NCI-H526 (cell line): ENCODE results near the gene RPL36A.

Source experiments
- DNase-seq, 2 experiments: peaks; one replicate each; lab custom pipeline; 2025; lab: John Stamatoyannopoulos, UW

The RPL36A gene

GRCh38 chrX:101390664-101391525 is at the start of gene RPL36A:
RPL36A (plus strand) TSS chrX:101391011; CDS start chrX:101391044, 33 bp downstream.
- DNase-seq: peak; percentile 87 to 95

DNA sequence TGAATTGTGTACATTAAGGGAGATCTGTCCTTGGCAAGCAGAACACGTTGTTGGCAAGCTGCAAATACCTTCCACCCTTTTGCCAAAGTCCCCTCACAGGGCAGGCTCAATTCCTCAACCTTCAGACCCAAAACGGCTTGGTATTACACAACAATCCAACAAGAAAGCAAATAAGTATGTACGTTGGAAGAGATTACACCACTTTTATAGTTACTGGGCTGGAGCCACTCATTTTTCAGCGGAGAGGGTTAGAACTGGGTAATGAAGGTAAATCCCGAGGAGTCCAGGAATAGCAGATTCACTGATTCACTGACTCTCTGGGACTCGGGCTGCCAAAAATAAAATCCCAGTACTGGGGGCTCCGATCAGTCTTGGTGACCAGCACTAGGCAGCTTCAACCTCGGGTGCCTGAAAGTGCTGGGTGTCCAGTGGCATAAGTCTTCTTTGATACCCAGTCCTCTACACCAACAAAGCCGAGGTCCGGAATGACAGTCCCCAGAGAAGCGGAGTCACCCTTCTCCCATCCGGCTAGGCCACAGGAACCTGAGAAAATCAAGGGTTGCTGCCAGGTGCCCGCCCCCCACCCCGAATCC is 42.9 kb upstream of the RPL36A start:
- peak in 1 of 2 experiments; percentile 36 for DNase-seq

DNA sequence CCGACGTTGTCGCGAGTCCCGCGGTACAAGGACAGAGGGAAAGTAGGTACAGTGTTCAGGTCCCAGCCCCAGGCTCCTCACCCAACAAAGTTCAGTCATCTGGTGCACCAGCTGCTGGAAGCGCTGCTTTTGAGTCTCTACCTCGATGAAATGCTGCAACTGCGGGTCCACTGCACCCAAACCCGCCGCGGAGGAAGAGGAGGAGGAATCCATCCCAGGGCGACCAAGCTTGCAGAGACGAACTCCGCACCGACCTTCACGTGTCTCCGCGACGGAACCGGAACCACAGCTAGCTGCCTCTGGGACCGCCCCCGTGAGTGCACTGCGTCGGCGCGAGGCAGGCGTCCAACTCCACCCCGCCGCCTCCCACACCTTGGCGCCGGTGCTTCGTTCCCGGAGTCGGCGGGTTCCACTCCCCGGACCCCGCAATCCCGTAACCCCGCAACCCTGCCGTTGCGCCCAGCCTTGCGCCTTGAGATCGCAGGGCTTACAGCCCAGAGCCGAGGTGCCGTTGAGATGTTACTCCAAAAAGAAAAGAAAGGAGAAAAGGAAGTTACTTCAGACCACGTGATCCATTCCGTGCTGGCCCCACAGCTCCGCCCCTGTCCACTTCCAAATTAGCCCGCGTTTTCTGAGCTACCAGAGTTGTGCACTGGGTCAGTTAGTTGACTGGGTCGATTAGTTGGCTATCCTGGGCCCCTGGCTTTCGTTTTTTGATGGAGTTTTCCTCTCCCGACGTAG is 42.2 kb upstream of the RPL36A start, which contains the start of gene TIMM8A:
TIMM8A (minus strand) TSS at position 291 of the 741 bp plus-strand sequence; CDS start at position 213, 78 bp downstream.
- peak; percentile 58 to 87 for DNase-seq

GRCh38 chrX:101349193-101349562 is 41.6 kb upstream of the RPL36A start:
- DNase-seq: no peak

- DNase-seq: peak in 1 of 2 experiments; percentile 13
Observed at GRCh38 chrX:101357166-101357795, 33.5 kb upstream of the RPL36A start.

DNA sequence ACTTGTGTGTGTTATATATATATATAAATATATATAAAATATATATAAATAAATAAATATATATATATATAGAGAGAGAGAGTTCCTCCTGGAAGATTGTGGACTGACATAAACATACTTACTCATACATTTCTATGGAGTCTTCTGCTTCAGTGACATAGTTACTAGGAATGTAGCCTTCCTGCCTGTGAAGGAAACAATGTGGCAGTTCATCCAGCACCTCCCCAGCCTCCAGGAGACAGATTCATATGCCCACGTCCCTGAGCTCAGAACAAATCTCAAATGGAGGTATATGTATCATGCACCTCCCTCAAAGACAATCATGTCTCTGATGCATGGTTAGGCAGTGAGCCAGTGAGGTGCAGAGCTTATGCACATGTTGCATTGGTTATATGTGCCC is 30.8 kb upstream of the RPL36A start:
- no peak for DNase-seq

DNA sequence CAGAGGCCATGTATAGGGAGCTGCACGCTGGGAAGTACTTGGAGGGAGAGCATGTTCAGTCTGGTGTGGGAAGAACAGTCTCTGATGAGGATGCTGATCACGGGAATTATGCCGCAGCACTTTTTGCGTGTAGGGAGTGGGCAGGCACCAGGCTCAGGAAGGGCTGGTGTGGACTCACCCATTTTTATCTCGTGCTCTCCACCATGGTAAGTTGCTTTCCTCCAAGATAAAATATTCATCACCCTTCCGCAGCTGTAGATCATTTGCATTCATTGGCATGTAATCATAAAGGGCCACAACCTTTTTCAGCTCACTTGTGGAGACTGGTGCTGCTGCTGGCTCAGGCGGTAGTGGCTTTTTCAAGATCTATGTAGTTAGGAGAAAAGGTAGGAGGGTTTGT is 30.4 kb upstream of the RPL36A start:
- DNase-seq: peak; percentile 24 to 51

DNA sequence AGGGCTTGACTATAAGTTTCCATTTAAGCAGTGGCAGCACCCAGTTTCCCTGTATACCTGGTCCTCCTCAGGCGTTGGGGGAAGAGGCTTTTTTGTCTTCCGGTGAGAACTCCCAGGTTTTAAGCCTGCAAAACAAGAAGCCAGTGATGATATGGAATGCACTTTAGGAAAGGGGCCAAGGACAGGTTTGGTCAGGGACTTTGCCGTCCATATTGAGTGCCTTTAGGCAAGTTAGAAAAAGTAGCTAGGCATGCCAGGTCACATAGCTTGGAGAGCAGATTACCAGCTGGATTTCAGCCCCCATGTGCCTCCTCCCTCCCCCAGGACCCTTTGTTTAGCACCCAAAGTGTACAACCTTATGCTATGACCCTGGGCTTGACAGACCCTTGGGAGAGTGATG is 28.7 kb upstream of the RPL36A start:
- DNase-seq: no peak

- DNase-seq: no peak
Observed at GRCh38 chrX:101362757-101363156, 28.1 kb upstream of the RPL36A start.

GRCh38 chrX:101365301-101365795 is 25.5 kb upstream of the RPL36A start:
- no peak for DNase-seq

DNA sequence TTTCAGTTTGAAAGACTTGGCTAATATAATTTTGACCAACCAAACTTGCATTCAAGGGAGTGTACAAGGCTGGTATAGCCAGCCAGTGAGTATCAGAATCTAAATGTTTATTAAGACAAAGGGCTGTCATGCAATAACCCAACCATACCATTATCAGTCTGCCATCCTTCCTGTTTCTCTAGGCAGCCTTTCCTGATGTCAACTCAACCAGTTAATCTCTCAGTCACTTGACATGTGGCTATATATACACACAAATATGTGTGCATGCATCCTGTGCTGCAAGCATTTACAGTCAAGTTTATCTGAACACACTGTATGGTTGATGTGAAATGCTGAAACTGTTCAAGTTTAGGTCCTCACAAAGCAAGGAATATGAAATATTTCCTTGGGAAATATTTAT is 22.0 kb upstream of the RPL36A start:
- DNase-seq: no peak

GRCh38 chrX:101369687-101370086 is 21.1 kb upstream of the RPL36A start:
- no peak for DNase-seq

GRCh38 chrX:101370888-101371504 is 19.8 kb upstream of the RPL36A start:
- DNase-seq: no peak

DNA sequence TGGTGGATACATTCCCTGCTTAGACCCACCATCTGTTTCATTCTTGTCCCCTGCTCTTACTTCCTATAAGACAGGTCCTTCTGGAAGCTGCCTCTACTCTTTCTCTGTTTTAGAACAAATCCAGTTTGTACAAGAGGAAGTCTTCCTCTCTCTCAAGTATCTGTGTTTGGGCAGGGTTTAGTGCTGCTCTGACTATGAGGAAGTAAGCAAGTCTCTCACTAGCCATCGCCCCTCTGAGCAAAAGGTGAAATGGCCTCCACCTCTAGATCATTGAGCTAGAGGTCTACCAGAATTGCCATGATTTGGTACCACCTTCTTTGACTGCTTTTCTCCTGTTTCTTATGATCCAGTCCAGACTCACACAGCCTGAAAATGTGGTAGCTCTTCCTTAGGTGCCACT is 13.3 kb upstream of the RPL36A start:
- no peak for DNase-seq

DNA sequence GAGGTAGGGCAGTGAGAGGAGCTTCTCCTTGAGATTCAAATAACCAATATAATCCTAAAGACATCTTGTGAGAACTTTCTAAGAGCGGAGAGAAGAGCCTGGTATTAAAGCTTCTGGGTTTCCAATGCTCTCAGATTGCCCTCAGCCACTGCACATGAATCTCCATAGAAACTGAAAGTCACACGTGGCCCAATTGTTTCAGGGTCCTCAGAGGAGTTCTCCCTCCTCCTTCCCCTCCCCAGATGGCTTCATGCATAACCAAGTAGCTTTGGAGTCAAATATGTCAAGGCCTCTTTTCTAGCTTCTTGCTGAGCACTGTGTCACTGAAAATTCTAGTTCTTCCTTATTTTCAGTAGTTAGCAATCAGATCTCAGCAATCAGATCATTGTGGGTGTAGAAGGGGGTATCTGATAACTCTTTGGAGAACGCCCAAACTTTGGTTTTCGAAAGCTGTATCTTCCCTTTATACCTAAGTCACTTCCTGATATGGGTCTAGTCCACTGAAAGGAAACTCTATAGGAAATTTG is 7.1 kb upstream of the RPL36A start:
- peak; percentile 12 to 17 for DNase-seq

DNA sequence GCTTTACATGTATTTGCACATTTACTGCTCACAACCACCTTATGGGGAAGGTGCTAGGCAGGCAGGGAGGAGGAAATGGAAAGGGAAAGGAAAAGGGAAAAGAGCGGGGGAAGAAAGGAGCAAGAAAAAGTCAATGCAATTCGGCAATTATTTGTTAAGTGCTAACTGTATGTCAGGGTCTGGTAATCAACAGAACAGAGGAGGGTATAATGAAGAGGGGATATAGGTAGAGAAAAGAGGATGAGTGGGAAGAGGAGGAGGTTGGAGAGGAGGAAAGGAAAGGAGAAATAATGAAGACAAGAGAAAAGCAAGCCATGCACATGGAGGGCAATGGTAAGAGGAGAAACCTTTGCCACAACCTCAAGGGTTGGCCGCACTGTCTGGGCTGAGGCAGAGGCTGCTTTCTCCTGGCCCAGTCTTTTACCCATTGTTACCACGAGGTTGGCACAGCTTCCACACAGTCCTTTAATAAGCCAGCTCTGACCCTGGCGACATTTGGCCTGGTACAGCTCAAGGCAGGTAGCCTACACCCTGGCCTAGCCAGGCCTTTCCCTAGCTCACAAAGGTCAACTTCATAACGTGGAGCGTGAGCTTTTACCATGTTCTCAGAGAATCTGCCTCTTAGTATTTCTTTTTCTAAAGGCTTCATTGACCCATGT is 5.7 kb upstream of the RPL36A start:
- no peak for DNase-seq

GRCh38 chrX:101385795-101386541 is 4.8 kb upstream of the RPL36A start, which contains the start of gene BTK:
BTK (minus strand) TSS chrX:101386191; CDS start chrX:101375284, 10,907 bp downstream.
- no peak for DNase-seq

DNA sequence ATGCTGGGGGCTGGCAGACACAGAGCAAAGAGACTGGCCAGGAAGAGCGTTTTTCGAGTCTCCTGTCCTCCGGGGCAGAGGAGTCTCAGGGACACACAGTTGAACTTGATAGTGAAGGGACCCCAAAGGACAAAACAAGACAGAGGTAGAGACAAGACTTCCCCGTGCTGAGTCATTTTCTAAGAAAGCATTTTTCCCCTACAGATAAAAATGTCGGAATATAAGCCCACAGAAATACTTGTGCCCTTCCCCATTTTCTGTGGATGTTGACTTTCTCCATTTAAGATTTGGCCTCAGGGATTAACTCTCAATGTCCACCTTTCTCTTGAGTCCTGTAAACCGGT is 4.3 kb upstream of the RPL36A start:
- no peak for DNase-seq

DNA sequence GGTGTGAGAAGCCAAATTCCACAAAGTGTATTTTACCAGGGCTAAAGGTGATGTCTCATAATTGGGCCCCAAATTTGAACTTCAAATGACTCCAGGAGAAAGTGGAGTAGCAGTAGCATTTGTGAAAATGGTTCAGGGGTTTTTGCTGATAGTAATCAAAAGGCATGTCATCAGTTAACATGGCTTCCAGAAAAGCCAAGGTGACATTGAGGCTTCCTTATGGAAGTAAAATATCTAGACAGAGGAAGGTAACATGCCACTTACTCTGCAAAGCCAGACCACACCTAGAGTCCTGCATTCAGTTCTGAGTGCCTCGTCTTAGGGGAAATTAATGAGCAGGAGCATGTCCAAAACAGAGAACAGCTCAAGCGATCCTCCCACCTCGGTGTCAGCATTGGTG is 2.2 kb upstream of the RPL36A start:
- DNase-seq: no peak

DNA sequence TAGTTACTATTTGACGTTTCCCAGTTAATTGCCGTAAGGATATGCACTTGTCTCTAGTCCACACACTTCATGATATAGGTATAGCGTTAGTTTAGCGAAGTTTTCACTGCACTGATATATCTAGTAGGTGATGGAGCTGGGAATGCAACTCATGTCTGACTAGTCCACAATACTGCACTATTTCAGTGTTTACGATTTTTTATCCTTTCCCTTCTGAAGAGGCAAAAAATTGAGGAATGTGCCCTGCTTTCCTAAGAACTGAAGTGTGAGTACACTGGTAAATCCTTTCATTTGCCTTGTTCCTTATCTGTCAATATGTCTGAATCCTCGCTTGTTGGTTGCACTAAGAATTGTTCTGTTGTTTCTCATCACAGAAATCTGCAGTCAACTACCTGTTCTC is 1.0 kb downstream of the RPL36A start:
- DNase-seq: no peak
